Transverse colon (tissue), 4 donors: ENCODE results near the gene HEBP1. TPM values are rescaled to one million over a fixed set of nuclear protein-coding genes. Genes with fewer than 3 reads are reported as not detected.
A peak's percentile ranks its signal among the peaks of the same experiment; 100 is the strongest.

Experiments used
- DNase-seq: peaks from one replicate; pipeline ENCODE4 v3.0.0-alpha.2; 2019
- H3K27ac ChIP-seq, 4 donors: fragments of 200-600 bp; sonication (generic); 2 replicates each; pipeline ENCODE4 v1.5.1; 2016 to 2018; ENCODE audit warnings: inconsistent platforms in 4 of 4
- H3K27me3 ChIP-seq: fragments of 200-600 bp; sonication (generic); 2 replicates; pipeline ENCODE4 v1.5.1; 2017; ENCODE audit warnings: inconsistent platforms
- H3K36me3 ChIP-seq, 4 donors: fragments of 200-600 bp; sonication (generic); 2 replicates each; pipeline ENCODE4 v1.5.1; 2017 to 2019; ENCODE audit warnings: inconsistent platforms in 4 of 4
- H3K4me1 ChIP-seq, 4 donors: fragments of 200-600 bp; sonication (generic); 2 replicates each; pipeline ENCODE4 v1.5.1; 2017 to 2020; ENCODE audit warnings: inconsistent platforms in 4 of 4
- H3K4me3 ChIP-seq, 4 donors: fragments of 200-600 bp; sonication (generic); 1 replicate in 1 of 4; 2 replicates in 3 of 4; pipeline versions ENCODE4 v1.5.1 to v1.6.1; 2017 to 2019; ENCODE audit warnings: inconsistent platforms in 4 of 4
- H3K9me3 ChIP-seq, 2 donors: fragments of 200-600 bp; sonication (generic); 2 replicates each; pipeline ENCODE4 v1.5.1; 2017 to 2019; ENCODE audit warnings: inconsistent platforms in 2 of 2
- CTCF ChIP-seq, 5 experiments: fragments of 200-600 bp in 3 of 5; fragments of 450-650 bp in 2 of 5; sonication (generic) in 3 of 5; IDR thresholded peaks; 1 replicate in 2 of 5; 2 replicates in 3 of 5; pipeline ENCODE4 v1.5.1; 2016 to 2017; ENCODE audit warnings: antibody characterized with exemption in 5 of 5, inconsistent platforms in 3 of 5, mild to moderate bottlenecking in 2 of 5, moderate library complexity in 1 of 5
- EP300 ChIP-seq: sonication (generic); formaldehyde crosslinking; IDR thresholded peaks from one replicate; pipeline ENCODE4 v1.6.1; 2017; ENCODE audit warnings: antibody characterized with exemption, low read depth
- POLR2A ChIP-seq: fragments of 450-650 bp; IDR thresholded peaks from one replicate; pipeline ENCODE4 v1.6.1; 2016; ENCODE audit warnings: antibody characterized with exemption, mild to moderate bottlenecking, moderate library complexity
- POLR2AphosphoS5 ChIP-seq, 3 donors: sonication (generic); formaldehyde crosslinking; IDR thresholded peaks; one replicate each; pipeline ENCODE4 v1.6.1; 2016; ENCODE audit warnings: antibody characterized with exemption in 3 of 3
- WGBS, 2 donors: methylation state at CpG; one replicate each; pipeline ENCODE4 v1.1.5; 2018; ENCODE audit warnings: low coverage in 1 of 2; 5-methylcytosine and 5-hydroxymethylcytosine counted together
- in situ Hi-C, 4 donors: fragments of 200-750 bp; cut with MboI; loops; one replicate each; pipeline versions ENCODE4 v1.15.0 to v1.15.1; 2017; ENCODE audit warnings: low sequenced_read_pairs in 3 of 4, low pct_ligation_motif_present in 1 of 4, low pct_unique_long_range_greater_than_20kb in 1 of 4
- intact Hi-C: fragments of 100-400 bp; cut with DNase I; formaldehyde crosslinking; loops from one replicate; pipeline ENCODE4 v1.15.1; 2023; ENCODE audit warnings: low total_unique reads
- small RNA-seq, 4 donors: library from RNA; depleted of rRNA; stranded (forward); fragments of <200 nt; gene quantifications; one replicate each; pipeline ENCODE3, GENCODE V24; 2016
- total RNA-seq, 4 donors: library from RNA; depleted of rRNA; stranded (reverse); fragments of >200 nt; gene quantifications; one replicate each; pipeline ENCODE4 v1.1.0, GENCODE V29; 2016

HEBP1 gene
- total RNA-seq, 4 donors from 2014 or later: 10.3 to 74.4 (median 37.4) TPM

- no peaks in the 10 kb centered on the region for H3K27me3 ChIP-seq
- 85 to 90% methylated on average over 5 to 18 of the region's 18 CpGs for WGBS, 2 donors
- no peaks in the 10 kb centered on the region for H3K36me3 ChIP-seq
- in situ Hi-C loops (no loop called here), intact Hi-C loops (no loop called here)
- H3K4me3 ChIP-seq: no peak overlapping the region
- H3K27ac ChIP-seq: peak overlapping the region in 3 of 4 donors; percentile 49 to 69 (median 66)
- H3K4me1 ChIP-seq: peaks cover 0 to 5% (median 2%) of the 10 kb centered on the region in 4 donors
- TF ChIP-seq CTCF (IDR thresholded peaks at IDR 0.05) (no peak), POLR2AphosphoS5 (IDR thresholded peaks at IDR 0.05) (no peak), EP300 (no peak), POLR2A (no peak)
- DNase-seq: no peak
- no peaks in the 10 kb centered on the region for H3K9me3 ChIP-seq
Observed at GRCh38 chr12:12926571-12927071, 73.4 kb downstream of the HEBP1 start.

GRCh38 chr12:12925388-12925787 lies 74.7 kb downstream of the HEBP1 start:
- 57 to 64% methylated on average over 1 of the region's 1 CpG for WGBS, 2 donors
- Histone ChIP-seq H3K27me3 (no peaks in the 10 kb centered on the region), H3K4me3 (no peak overlapping the region), H3K36me3 (no peaks in the 10 kb centered on the region), H3K27ac (no peak overlapping the region), H3K4me1 (peaks cover 0 to 5% (median 2%) of the 10 kb centered on the region in 4 donors), H3K9me3 (no peaks in the 10 kb centered on the region)
- DNase-seq: no peak
- intact Hi-C loops (no loop called here), in situ Hi-C loops (no loop called here)
- TF ChIP-seq POLR2A (no peak), EP300 (no peak), POLR2AphosphoS5 (IDR thresholded peaks at IDR 0.05) (no peak), CTCF (IDR thresholded peaks at IDR 0.05) (no peak)

Small RNA genes lying within 50 kb of the gene (small RNA-seq; reads per million reads assigned to genes)
- 0 to 0.53 (median 0.07) reads per million in 4 donors for gene RF00604

Other genes starting within 250 kb of the HEBP1 start
- gene APOLD1, start 214.6 kb downstream of the HEBP1 start, total RNA-seq: 10 to 100 TPM in 2 of 4 donors, 1 to 10 TPM in 2; 3.0 to 11.3 (median 7.7) TPM
- gene DDX47, start 186.9 kb downstream of the HEBP1 start, total RNA-seq: 10 to 100 TPM; 22.1 to 47.8 (median 31.8) TPM
- gene GPRC5A, start 108.7 kb downstream of the HEBP1 start, total RNA-seq: 100 to 1,000 TPM in 3 of 4 donors, 1 to 10 TPM in 1; 7.0 to 166 (median 116) TPM
- gene GPRC5D, start 48.1 kb downstream of the HEBP1 start, total RNA-seq: under 1 TPM in 1 of 4 donors, not detected in 3; 0.48 TPM
- 1 to 10 TPM in 3 of 4 donors, under 1 TPM in 1; 0.60 to 2.6 (median 1.8) TPM for gene FAM234B, start 44.1 kb upstream of the HEBP1 start, total RNA-seq
- gene GSG1, start 103.4 kb upstream of the HEBP1 start, total RNA-seq: not detected
- gene EMP1, start 196.5 kb upstream of the HEBP1 start, total RNA-seq: 100 to 1,000 TPM in 3 of 4 donors, 10 to 100 TPM in 1; 43.2 to 837 (median 738) TPM